Effector memory CD4-positive, alpha-beta T cell (primary cell): Measurements from ENCODE around the gene PLXNA2.

ENCODE experiments used
- DNase-seq, 3 donors: peaks; one replicate each; pipeline ENCODE4 v3.0.0-alpha.2; 2020
- H3K27ac ChIP-seq: 2 replicates; pipeline ENCODE4 v1.7.0; 2013; ENCODE audit warnings: mild to moderate bottlenecking, low read length, moderate library complexity; ENCODE audit not compliant: insufficient read depth, poor library complexity, severe bottlenecking
- H3K27me3 ChIP-seq: replicated peaks from 2 replicates; pipeline ENCODE4 v1.7.0; 2013; ENCODE audit warnings: mild to moderate bottlenecking, low read length; ENCODE audit not compliant: insufficient read depth, control insufficient read depth, poor library complexity, severe bottlenecking
- H3K36me3 ChIP-seq: 2 replicates; pipeline ENCODE4 v1.7.0; 2013; ENCODE audit warnings: mild to moderate bottlenecking, low read length, moderate library complexity; ENCODE audit not compliant: control insufficient read depth, insufficient read depth
- H3K4me1 ChIP-seq: 2 replicates; pipeline ENCODE4 v1.7.0; 2013; ENCODE audit warnings: low read length, mild to moderate bottlenecking; ENCODE audit not compliant: control insufficient read depth, insufficient read depth, poor library complexity, severe bottlenecking
- H3K4me3 ChIP-seq: 2 replicates; pipeline ENCODE4 v1.7.0; 2013; ENCODE audit warnings: low read length, low read depth, mild to moderate bottlenecking; ENCODE audit not compliant: insufficient read depth, poor library complexity, severe bottlenecking
- H3K9me3 ChIP-seq: 2 replicates; pipeline ENCODE4 v1.7.0; 2013; ENCODE audit warnings: mild to moderate bottlenecking, low read length, moderate library complexity; ENCODE audit not compliant: control insufficient read depth

The PLXNA2 gene

GRCh38 chr1:208242941-208243526 lies 1.1 kb downstream of the PLXNA2 start:
- no peak overlapping the region for H3K27ac ChIP-seq
- no peak for DNase-seq
- H3K9me3 ChIP-seq = no peaks in the 10 kb centered on the region
- no peaks in the 10 kb centered on the region for H3K27me3 ChIP-seq
- no peaks in the 10 kb centered on the region for H3K36me3 ChIP-seq
- peak overlapping the region; percentile 72 for H3K4me3 ChIP-seq
- H3K4me1 ChIP-seq = peaks cover 3% of the 10 kb centered on the region

- Histone ChIP-seq H3K4me1 (peaks cover 3% of the 10 kb centered on the region), H3K9me3 (no peaks in the 10 kb centered on the region), H3K27ac (no peak overlapping the region), H3K4me3 (no peak overlapping the region), H3K36me3 (no peaks in the 10 kb centered on the region), H3K27me3 (no peaks in the 10 kb centered on the region)
- DNase-seq = no peak
Measured at GRCh38 chr1:208242146-208242545, 2.0 kb downstream of the PLXNA2 start.

- H3K27me3 ChIP-seq = no peaks in the 10 kb centered on the region
- H3K9me3 ChIP-seq = no peaks in the 10 kb centered on the region
- H3K36me3 ChIP-seq = no peaks in the 10 kb centered on the region
- no peak for DNase-seq
- H3K4me1 ChIP-seq = peaks cover 3% of the 10 kb centered on the region
- H3K4me3 ChIP-seq = no peak overlapping the region
- no peak overlapping the region for H3K27ac ChIP-seq
Measured at GRCh38 chr1:208241512-208241911, 2.7 kb downstream of the PLXNA2 start.

GRCh38 chr1:208240662-208241355 lies 3.4 kb downstream of the PLXNA2 start:
- Histone ChIP-seq H3K36me3 (no peaks in the 10 kb centered on the region), H3K4me1 (peaks cover 3% of the 10 kb centered on the region), H3K27ac (no peak overlapping the region), H3K4me3 (no peak overlapping the region), H3K9me3 (no peaks in the 10 kb centered on the region), H3K27me3 (no peaks in the 10 kb centered on the region)
- no peak for DNase-seq

- no peaks in the 10 kb centered on the region for H3K9me3 ChIP-seq
- no peak overlapping the region for H3K4me3 ChIP-seq
- no peaks in the 10 kb centered on the region for H3K36me3 ChIP-seq
Measured at GRCh38 chr1:208239473-208240381, 4.5 kb downstream of the PLXNA2 start.

GRCh38 chr1:208238710-208239472 lies 5.3 kb downstream of the PLXNA2 start:
- Histone ChIP-seq H3K27me3 (no peaks in the 10 kb centered on the region), H3K36me3 (no peaks in the 10 kb centered on the region), H3K4me1 (peaks cover 3% of the 10 kb centered on the region), H3K4me3 (no peak overlapping the region), H3K9me3 (no peaks in the 10 kb centered on the region), H3K27ac (no peak overlapping the region)
- no peak for DNase-seq

More at GRCh38 chr1:208239473-208240381, 4.5 kb downstream of the PLXNA2 start:
- Histone ChIP-seq H3K4me1 (peaks cover 3% of the 10 kb centered on the region), H3K27me3 (no peaks in the 10 kb centered on the region), H3K27ac (no peak overlapping the region)
- DNase-seq = no peak

- Histone ChIP-seq H3K4me1 (no peaks in the 10 kb centered on the region), H3K27me3 (no peaks in the 10 kb centered on the region), H3K4me3 (no peak overlapping the region), H3K27ac (no peak overlapping the region), H3K36me3 (no peaks in the 10 kb centered on the region), H3K9me3 (no peaks in the 10 kb centered on the region)
- no peak for DNase-seq
Measured at GRCh38 chr1:208237241-208237640, 6.9 kb downstream of the PLXNA2 start.

GRCh38 chr1:208235982-208236761 lies 8.0 kb downstream of the PLXNA2 start:
- Histone ChIP-seq H3K36me3 (no peaks in the 10 kb centered on the region), H3K27ac (no peak overlapping the region), H3K27me3 (no peaks in the 10 kb centered on the region), H3K4me1 (no peaks in the 10 kb centered on the region), H3K4me3 (no peak overlapping the region), H3K9me3 (no peaks in the 10 kb centered on the region)
- no peak for DNase-seq

- Histone ChIP-seq H3K9me3 (no peaks in the 10 kb centered on the region), H3K36me3 (no peaks in the 10 kb centered on the region), H3K27ac (no peak overlapping the region), H3K4me1 (no peaks in the 10 kb centered on the region), H3K27me3 (no peaks in the 10 kb centered on the region), H3K4me3 (no peak overlapping the region)
- no peak for DNase-seq
Measured at GRCh38 chr1:208235356-208235981, 8.7 kb downstream of the PLXNA2 start.
